ENCODE results near the gene TREML2.

Gene TREML2

DNA sequence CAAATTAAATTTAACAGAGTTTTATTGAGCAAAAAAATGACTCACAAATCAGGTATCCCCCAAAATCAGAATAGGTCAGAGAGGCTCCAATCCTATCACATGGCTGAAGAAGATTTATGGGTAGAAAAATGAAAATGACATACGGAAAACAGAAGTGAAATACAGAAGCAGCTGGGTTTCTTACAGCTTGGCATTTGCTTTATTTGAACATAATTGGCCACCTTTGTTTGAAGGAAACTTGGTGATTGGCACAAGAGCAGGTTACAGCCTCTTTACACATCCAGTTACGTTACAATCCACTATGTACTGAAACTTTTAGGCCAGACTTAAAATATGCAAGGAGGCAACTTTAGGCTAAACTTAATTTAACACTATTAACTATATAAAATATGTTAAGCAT lies 26.3 kb downstream of the TREML2 start:
- no peak for DNase-seq

DNA sequence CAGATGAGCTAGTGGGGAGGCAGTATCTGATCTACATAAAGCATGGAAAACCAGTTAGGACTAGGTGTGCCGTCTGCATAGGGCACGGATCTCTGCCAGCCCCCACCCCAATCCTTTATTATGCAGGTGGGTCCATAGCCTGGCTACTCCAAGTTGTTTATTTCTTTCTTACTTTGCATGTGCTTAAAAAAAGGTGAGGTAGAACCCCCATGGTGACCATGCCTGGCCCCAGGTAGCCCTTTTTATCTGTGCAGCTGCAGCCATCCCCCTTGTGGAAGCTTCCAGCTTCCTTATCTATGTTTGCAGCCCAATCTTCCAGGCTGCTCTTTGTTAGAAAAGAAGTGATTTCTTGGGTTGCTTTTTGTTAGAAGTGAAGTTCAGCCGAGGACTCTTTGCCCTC lies 29.0 kb downstream of the TREML2 start:
- DNase-seq = no peak

DNA sequence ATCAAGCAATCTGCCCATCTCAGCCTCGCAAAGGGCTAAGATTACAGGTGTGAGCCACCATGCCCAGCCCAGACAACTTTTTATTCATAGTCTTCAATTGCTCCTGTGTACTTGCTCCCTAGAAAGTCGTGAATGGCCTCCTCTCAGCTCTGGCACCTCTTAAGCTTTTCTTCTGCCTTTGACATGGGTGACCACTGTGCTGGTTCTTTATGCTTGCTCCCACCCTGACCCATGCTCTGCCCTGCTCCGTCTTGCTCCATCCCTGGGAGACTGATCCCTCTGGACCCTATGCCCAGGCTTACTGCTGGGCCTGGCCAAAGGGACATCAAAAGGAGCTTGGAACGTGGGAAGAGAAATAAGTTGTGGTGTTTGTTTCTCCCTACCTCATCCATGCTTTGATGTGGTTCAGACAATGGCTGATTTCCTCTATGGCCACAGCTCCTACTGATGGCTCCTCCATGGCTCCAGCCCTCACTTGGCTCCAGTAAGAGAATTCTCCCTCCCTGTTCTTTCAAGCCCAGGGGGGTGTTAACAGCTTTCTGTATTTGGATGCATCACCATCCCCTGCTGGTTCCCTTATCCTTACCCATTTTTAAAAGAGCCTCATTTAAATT lies 30.3 kb downstream of the TREML2 start:
- DNase-seq = no peak

DNA sequence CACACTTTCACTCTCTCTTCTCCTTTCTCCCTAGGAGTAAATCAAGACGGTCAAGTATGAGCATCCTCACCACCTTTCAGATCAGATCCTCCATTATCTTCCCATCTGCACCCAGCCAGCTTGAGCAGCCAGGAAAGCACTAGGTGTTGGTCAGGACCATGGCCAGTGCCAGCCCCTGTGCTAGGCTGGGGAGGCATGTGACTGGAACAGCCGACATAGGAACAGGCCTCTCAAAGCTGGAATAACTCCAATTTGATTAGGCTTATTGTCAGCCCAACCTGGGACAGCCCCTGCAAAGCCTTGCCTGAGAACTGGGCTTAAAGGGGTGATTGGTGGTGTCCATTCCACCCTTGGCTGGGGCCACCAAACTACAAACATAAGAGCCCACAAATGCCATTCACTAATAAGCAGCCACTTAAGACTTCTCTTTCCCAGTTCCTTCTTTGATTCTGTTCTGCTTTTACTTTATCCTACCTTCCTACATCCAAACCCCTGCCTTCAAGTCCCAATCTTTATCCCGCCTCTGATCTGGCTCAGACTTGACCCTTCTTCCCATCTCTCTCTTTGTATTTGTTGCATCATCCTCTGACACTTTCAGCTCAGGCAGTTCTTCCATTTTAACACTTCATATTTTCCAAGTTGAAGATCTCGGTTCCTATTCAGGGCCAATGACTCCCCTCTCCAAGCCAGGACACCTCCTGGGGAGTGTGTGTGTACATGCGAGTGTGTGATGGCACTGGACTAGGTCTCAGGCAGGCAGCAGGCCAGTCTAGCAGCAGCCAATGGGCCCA lies 33.6 kb downstream of the TREML2 start:
- DNase-seq = no peak

DNA sequence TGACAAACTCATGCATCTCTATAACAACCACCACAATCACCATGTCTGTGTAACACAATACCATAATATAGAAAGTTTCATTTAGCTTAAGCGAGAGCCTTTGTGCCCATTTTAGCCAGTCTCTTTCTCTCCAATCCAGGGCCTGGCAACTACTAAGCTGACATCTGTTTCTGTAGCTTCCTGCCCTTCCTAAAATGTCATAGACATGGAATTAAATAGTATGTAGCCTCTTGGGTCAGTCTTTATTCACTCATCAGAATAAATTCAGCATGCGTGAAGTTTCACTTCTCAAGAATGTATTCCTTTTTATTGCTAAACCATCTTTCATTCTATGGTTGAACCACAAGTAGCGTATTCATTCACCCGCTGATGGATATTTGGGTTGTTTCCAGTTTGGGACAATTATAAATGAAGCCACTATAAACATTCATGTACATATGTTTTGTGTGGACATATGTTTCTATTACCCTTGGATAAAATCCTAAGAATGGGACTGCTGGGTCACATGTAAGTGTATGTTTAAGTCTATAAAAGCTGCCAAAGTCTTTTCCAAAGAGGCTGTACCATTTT lies 36.3 kb downstream of the TREML2 start:
- no peak for DNase-seq

DNA sequence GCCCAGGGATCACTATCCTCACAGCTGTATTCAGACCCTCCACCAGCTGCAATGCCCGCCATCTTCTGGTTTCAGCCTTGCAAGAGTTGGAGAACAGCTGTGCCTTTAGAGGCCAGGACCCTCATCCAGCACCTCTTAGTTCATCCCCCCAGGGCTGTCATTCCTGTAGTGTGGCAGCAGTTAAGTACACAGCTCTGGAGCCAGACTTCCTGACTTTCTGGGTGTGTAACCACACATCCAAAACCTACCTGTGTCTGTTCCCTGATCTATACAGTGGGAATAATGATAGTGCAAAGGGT lies 37.6 kb downstream of the TREML2 start:
- DNase-seq = no peak

DNA sequence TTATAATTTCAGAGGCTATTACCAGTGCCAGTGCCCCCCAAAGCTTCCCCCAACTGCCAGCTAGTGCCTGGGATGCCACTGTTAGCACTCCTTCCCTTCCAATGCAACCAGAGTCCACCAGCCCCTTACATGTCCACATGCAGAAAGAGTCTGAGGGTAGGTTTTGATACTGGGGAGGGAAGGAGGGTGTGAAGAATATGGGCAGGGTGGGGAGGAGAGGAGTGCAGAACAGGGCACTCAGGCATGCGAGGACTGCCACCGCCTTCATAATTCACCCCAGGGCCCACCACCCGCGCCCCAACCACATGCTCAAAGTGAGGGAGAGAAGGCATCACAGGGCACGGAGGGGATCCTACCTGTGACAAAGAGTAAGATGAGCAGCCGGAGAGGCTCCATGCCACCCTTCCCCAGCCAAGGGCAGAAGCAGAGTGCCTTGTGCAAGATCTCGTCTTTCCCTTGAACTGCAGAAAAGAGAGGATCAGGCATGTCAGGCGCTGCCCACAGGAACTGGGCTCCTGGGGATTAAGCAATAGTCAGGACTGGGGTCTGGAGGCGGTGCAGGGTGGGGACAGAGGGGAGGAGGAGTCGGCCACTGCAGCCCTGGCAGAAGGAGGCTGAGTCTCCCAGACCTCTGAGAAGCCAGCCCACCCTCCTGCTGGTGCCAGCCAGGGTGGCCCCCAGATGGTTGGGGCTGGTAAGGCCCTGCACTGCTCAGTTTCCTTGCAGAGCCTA lies 38.1 kb downstream of the TREML2 start, which contains the start of gene TREM2:
Gene TREM2 (minus strand): TSS at position 430 of the 732 bp plus-strand sequence. CDS start 34 bp downstream, at position 396.
- DNase-seq = no peak

DNA sequence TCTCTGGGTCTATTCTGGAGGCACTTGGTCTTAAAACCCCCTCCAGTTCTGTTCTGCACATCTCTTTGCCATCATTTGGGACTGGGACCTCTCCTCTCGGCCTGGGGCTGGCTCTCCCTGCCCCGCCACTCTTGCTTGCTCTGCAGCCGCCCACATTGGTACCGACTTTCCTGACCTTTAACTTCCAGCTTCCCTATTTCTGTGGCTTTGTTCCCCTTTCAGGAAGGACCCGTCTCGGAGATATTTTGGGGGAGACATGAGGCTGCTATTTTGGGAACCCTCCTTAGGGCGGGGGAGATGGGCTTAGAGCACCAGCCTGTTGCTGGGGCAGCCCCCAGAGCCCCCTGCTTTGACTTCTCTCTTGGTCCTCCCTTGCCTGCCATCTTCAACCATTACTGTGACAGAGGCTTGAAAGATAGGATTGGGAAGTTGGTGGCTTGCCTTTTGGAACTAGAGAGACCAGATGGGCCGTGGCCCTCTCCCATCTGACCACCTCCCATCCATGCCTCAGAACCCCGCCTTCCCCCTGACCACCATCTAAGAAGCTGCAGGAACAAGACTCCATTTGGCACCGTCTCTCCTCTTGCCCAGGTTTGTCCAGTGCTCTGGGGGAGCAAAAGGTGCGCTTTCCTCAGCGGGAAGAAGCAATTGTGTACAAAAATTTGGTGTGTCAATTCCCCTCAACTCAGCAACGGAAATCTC lies 38.9 kb downstream of the TREML2 start:
- no peak for DNase-seq

DNA sequence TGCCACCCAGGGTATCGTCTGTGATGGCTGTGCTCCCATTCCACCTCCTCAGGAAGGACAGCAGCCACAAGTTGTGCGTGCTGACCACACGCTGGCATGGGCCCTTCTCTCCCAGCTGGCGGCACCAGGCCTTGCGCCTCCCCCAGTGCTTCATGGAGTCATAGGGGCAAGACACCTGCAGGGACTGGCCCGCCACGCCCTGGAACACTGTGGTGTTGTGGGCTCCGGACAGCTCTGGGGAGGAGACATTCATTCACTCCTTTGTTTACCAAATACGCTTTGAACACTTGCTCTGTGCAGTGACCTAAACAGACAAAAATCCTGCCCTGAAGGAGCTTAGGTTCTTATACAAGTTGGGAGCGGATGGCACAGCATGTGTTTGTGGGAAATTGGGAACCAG lies 39.6 kb downstream of the TREML2 start:
- DNase-seq = no peak

DNA sequence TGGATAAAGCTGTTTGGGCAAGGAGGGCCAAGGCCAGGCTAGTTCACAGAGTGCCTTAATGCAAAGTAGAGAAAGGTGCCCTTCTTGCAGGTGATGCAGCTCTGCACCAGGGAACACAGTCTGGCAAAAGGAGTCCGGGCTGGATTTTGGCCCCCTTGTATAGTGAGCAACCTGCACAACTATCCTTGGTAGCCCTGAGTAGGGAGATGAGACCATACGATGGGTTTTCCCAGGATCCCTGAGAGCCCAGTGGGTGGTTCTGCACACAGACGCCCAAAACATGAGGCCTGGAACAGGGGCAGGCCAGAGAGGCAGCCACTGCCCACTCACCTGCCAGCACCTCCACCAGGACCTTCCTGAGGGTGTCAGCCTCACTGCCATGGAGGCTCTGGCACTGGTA lies 40.0 kb downstream of the TREML2 start:
- DNase-seq = no peak

DNA sequence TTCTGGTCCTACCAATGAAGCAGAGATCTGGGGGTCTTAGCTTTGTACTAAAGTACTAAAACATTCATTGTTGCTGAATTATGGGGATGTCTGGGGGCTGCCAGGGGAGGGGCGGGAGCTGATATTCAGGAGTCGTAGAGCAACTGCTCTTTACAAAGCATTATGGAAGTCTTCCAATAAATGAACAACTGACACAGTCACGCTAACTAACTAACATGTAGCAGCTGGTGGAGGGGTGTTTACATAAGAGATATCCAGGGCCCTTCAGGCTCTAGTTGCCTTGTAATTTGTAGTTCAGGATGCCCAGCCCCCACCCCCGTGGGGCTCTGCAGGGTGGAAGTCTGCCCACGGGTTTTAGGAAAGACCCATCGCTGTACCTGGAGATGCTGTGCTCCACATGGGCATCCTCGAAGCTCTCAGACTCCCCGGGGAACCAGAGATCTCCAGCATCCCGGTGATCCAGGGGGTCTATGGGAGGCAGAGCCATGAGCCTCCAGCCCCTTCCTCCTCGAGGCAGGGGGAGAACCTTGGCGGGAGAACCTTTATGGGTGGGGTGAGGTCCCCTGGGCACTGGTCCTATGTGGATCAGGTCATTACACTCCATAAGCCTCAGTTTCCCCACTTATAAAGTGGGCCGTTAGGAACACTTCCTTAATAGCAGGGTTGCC lies 41.4 kb downstream of the TREML2 start:
- DNase-seq = no peak

DNA sequence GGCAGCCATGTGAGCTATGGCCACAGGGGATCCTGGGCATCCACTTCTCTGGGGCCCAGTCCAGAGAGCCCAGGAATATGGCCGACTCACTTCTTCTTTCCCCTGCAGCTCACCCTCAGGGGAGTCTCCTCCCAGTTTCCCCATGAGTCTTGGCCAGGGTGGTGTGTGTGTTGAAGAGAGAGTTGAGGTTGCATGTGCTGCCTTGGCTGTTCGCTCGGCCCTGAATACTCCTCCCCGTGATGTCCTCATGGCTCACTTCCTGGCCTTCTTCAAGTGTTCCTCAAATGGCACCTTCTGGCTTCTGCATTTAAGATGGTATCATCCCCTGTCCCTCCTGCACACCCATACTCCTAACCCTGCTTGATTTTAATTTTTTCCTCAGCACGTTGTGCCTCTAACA lies 43.6 kb downstream of the TREML2 start:
- DNase-seq = no peak

DNA sequence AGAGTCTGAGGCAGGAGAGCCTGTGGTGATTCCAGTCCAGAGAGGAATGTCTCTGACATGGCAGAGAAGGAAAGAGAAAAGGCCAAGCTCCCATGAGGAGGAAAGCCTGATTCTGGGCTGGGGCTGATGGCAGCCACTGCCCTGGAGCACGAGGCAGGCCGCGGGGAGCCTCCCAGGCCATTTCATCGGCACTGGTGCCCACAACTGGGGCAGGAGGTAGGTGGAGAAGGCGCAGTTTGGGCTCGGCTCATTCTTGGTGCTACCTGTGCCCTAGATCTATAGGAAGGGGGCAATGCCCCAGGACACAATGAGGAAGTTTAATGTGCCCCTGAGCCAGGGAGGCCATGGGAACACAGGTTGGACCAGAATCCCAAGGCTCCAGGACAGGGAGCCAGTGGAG lies 44.2 kb downstream of the TREML2 start:
- DNase-seq = no peak

DNA sequence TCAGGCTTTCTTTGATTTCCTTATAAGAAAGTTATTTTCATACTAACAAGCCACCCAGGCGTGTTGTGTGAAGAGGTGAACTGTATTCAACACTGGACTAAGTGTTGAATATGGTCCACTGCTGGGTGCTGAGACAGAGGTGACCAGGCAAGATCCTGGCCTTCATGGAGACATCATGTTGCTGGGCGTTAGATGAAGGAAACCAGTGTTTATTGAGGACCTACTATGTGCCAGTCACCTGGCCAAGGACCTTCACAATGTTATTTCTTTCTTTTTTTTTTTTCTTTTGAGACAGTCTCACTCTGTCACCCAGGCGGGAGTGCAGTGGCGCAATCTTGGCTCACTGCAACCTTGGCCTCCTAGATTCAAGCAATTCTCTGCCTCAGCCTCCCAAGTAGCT lies 44.9 kb downstream of the TREML2 start:
- no peak for DNase-seq

DNA sequence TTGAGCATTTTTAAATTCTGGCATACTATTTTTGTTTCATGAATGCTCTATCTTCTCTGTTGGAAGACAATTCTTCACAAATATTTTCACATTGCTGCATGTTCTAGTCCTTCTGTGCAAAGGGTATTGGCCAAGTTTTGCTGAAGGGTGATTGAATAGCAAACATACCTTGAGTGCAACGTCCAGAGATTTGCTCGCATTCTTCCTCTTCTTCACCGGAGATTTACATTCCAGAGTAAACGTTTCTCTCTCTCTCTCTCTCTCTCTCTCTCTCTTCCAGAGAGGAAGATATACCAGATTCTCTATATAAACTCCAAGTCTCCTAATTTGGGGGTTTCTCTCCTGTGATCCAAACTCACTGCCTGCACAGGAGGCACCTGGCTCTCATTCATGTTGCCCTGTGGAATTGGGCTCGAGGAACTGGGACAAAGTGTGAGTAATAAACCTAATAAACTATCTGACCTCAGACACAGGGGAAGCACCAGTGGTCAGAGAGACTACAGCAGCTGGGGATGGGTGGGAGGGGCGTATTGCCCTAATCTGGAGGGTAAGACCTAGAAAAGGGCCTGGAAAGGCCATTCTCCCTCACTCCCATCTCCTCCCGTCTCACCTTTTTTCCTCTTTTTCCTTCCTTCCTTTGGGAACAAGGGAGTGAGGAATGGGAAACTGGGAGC lies 45.7 kb downstream of the TREML2 start:
- DNase-seq = no peak

DNA sequence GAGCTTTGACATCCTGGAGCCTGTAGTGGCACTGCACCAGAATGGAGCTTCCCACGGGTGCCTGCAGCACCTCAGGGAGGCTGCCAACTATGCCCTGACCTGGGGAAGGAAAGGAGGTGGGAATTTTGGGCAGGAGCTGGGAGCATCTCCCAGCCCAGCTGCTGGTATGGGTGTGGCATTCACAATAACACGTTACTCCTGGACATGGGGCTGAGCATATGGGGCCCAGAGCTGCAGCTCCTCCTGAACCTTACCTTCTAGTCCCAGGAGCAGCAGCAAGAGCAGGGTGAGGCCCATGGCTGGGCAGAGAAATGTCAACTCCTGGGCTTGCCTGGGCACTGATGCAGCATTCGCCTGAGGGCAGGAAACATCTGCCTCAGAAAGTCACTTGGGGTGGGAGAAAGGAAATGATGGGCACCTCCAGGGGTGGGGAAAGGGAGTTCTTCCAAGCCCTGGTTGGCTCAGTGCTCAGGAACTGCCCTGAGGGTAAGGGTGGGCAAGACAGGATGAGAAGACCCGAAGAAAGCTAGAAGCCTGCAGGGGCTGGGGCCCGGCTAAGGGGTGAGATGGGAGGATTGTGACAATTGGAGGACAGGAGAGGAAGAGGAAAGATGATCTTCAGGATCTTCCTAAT lies 46.8 kb downstream of the TREML2 start, which contains the start of gene TREML1:
Gene TREML1 (minus strand): TSS at position 356 of the 634 bp plus-strand sequence. CDS start 59 bp downstream, at position 297.
- no peak for DNase-seq

DNA sequence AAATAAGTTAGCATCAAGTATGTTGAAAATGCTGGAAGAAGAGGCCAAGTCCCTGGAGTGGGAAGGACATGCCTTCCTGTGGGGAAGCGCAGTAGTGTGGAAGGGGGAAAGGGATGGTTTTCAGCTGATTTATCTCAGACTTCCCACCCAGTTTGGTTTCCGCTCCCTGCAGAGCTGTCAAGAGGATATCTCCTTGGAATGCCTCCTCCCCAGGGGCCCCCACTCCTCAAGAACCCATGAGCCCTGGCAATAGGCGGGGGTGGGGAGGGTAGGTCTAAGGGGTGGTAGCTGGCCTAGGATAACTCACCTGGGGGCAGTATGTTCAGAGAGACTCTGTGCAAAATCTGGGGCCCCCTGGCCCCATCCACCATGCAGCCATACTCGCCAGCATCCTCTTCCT lies 47.5 kb downstream of the TREML2 start:
- no peak for DNase-seq

DNA sequence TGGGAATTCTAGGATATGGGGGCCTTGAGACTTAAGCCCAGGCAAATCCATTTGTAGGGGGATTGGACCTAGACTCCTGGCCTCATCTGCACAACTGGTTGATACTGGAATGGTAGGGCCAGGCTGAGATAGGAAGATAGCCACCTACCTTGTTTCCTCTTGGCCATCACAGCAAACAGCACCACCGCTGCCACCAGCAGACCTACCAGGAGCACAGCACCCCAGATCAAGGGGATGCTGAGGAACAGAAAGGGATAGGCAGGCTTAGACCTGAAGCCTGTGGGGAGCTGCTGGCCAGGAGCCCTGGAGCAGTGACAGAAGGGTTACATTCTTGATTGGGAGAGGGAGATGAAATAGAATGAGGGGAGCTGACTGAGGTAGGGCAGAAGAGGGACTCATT lies 50.3 kb downstream of the TREML2 start:
- DNase-seq = no peak

DNA sequence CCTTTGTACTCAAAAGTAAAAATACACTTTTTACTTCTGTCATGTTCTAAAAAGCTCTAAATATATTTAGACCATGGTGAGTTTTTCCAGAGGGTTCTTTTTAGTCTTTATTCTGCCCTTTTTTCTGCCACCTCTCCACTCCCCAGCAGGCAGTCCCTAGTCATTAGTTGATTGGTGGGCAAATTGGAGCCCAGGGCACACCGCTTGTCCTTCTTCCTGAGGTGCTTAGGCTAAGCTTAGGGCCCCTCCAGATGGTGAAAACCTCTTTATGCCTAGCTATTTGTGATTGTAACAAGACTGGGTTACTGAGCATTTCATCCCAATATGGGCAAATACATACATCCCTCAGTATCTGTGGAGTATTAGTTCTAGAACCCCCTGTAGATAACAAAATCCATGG lies 53.0 kb downstream of the TREML2 start:
- DNase-seq = no peak
